ENCODE data around the gene CDKN2C.

- no peak for TF ChIP-seq POLR2A (IDR thresholded peaks at IDR 0.05)
- TF ChIP-seq, protein P1, sequence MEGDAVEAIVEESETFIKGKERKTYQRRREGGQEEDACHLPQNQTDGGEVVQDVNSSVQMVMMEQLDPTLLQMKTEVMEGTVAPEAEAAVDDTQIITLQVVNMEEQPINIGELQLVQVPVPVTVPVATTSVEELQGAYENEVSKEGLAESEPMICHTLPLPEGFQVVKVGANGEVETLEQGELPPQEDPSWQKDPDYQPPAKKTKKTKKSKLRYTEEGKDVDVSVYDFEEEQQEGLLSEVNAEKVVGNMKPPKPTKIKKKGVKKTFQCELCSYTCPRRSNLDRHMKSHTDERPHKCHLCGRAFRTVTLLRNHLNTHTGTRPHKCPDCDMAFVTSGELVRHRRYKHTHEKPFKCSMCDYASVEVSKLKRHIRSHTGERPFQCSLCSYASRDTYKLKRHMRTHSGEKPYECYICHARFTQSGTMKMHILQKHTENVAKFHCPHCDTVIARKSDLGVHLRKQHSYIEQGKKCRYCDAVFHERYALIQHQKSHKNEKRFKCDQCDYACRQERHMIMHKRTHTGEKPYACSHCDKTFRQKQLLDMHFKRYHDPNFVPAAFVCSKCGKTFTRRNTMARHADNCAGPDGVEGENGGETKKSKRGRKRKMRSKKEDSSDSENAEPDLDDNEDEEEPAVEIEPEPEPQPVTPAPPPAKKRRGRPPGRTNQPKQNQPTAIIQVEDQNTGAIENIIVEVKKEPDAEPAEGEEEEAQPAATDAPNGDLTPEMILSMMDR (IDR thresholded peaks at IDR 0.05 in 4 of 5, conservative IDR thresholded peaks at IDR 0.05 in 1 of 5), result no peak
Observed at GRCh38 chr1:50974618-50974935, 4.5 kb downstream of the CDKN2C start.
